ENCODE measurements around the gene LRG1.

DNA sequence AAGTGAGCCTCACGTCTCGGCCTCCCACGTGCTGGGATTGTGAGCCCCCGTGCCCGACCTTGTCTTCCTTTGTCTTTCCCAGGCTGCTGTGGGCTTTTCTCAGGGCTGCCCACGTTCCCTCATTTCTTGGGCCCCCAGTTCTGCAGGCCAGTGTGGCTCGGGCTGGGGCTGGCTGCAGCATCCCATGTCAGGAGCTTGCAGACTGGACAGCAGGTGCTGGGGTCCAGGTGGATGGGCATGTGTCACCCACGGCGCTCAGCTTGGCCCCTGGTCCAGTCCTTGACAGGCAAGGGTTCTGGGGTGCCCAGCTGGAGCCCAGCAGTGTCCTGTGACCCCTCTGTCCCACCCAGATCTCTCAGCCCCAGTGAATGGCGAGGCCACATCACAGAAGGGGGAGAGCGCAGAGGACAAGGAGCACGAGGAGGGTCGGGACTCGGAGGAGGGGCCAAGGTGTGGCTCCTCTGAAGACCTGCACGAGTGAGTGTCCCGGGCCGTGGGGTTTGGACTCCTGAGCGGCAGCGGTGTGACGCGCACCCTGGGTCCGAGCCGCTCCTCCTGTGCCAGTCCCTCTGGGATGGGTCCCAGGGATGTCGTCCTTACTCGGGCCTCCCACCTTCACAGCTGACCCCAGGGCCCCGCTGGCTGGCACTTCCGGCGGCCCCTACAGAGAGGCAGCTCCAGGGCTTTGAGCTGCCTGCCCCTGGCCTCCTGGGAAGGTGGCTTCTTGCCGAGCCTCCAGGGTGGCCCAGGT is 38.8 kb downstream of the LRG1 start:
- TF ChIP-seq CTCF (conservative IDR thresholded peaks at IDR 0.05; ENCODE audit: low read depth, low read length) = no peak
- TF ChIP-seq EZH2 (IDR thresholded peaks at IDR 0.05; ENCODE audit: borderline replicate concordance, low read depth, low read length, poor library complexity, severe bottlenecking) = no peak

Measured in A673 (cell line).